Activated T-helper 2 cell treated with anti-CD3 and anti-CD28 coated beads, Interferon-gamma antibody, Interleukin-2, Interleukin-4, amounts not matched to agents 10 μg/mL and 5 μg/mL and 100 μg/mL, durations not matched to agents 14 hours and 24 hours and 36 hours (primary cell): Measurements from ENCODE around the gene PDHX. TPM values are rescaled to one million over a fixed set of nuclear protein-coding genes. Genes with fewer than 3 reads are reported as not detected.
A peak's percentile ranks its signal among the peaks of the same experiment; 100 is the strongest.

Experiments
- DNase-seq: peaks from one replicate; pipeline ENCODE4 v3.0.0; 2021; ENCODE audit warnings: low spot score
- H3K27ac Mint-ChIP-seq: one replicate; pipeline ENCODE4 v1.8.0; 2021; ENCODE audit warnings: mixed read lengths
- H3K27me3 Mint-ChIP-seq: one replicate; pipeline ENCODE4 v1.8.0; 2021; ENCODE audit warnings: low read depth, mixed read lengths
- H3K36me3 Mint-ChIP-seq: one replicate; pipeline ENCODE4 v1.8.0; 2021; ENCODE audit warnings: low read depth, mixed read lengths
- H3K4me1 Mint-ChIP-seq: one replicate; pipeline ENCODE4 v1.8.0; 2021; ENCODE audit warnings: low read depth, mixed read lengths
- H3K4me3 Mint-ChIP-seq: one replicate; pipeline ENCODE4 v1.8.0; 2021; ENCODE audit warnings: low read depth, mild to moderate bottlenecking, moderate library complexity, mixed read lengths
- H3K9me3 Mint-ChIP-seq: one replicate; pipeline ENCODE4 v1.8.0; 2021; ENCODE audit warnings: mixed read lengths
- intact Hi-C: fragments of 100-400 bp; cut with micrococcal nuclease; formaldehyde crosslinking; loops from one replicate; pipeline ENCODE4 v1.15.1; 2023
- total RNA-seq: library from RNA; stranded (reverse); gene quantifications from 2 replicates; pipeline ENCODE4 v1.2.3, GENCODE V29; 2022

The PDHX gene
- total RNA-seq: 29.7 and 30.6 TPM in 2 replicates

DNA sequence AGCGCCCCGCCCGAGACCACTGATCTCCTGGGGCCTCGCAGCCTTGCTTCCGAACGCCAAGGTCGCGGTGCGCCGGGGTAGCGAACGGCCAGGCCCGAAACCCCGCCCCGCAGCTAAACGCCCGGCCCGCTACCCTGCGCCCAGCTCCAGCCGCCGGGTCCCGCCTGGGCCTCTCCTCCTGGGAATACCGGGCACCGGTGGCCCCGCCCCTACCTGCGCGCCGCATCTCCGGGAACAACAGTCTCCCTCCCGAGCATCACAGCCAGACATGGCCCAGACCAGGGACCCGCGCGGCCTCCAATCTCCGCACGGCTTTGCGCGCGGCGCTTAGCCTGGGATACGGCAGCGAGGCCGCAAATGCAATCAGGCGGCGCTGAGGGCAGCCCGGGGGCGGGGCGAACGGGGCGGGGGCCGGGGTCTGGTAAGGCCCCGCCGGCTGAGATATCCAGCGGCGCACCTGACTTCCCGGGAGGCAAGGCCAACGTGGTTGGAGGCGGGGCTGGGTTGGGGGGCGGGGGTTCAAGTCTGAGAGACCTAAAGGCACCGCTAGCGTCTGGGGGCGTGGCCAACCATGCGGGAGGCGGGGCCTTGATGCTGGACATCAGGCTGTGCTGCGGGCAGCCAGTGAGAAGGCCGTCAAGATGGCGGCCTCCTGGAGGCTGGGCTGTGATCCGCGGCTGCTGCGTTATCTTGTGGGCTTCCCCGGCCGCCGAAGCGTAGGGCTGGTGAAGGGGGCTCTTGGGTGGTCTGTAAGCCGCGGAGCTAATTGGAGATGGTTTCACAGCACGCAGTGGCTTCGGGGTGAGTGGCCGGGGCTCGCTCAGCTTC, at the start of gene PDHX, which contains the start of gene APIP:
PDHX (plus strand) TSS at position 604 of the 828 bp plus-strand sequence; CDS start at position 642, 38 bp downstream.
APIP (minus strand) TSS at position 365 of the 828 bp plus-strand sequence; CDS start at position 270, 95 bp downstream.
- intact Hi-C loops: loop anchor here (1.0 to 5.0 kb wide), 4 partner anchors 124 to 427 kb away; no protein-coding TSS in a partner anchor
- H3K4me3 Mint-ChIP-seq: peak within 1 kb of the TSS; percentile 90
- H3K9me3 Mint-ChIP-seq: no peaks in the 10 kb centered on the region
- DNase-seq: peak; percentile 90
- peaks cover 20% of the 10 kb centered on the region for H3K36me3 Mint-ChIP-seq
- peaks cover 29% of the 10 kb centered on the region for H3K4me1 Mint-ChIP-seq
- peak within 1 kb of the TSS; percentile 91 for H3K27ac Mint-ChIP-seq
- H3K27me3 Mint-ChIP-seq: no peaks in the 10 kb centered on the region

DNA sequence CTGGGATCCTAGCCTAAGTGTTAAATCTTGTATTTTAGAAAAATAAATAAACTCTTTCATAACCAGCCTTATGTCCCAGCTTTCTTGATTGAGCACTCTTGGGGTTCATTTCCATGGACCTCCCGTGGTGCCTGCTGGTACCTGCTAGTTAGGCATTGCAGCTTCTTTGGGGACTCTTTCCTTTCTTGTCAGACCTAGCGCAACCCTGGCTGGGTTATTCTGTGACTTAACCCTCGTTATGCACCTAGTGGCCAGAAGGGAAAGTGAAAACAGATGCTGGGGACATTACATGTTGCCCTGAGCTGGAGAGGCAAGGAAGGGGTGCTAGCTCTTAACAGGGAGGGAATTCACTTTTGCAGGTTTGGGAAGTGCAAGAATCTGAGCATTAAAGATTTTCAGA, 47.0 kb upstream of the PDHX start:
- Mint-ChIP-seq H3K27ac (no peak overlapping the region), H3K4me3 (no peak overlapping the region), H3K9me3 (no peaks in the 10 kb centered on the region), H3K4me1 (no peaks in the 10 kb centered on the region), H3K36me3 (no peaks in the 10 kb centered on the region), H3K27me3 (peaks cover 5% of the 10 kb centered on the region)
- intact Hi-C loops: no loop called here
- DNase-seq: no peak

DNA sequence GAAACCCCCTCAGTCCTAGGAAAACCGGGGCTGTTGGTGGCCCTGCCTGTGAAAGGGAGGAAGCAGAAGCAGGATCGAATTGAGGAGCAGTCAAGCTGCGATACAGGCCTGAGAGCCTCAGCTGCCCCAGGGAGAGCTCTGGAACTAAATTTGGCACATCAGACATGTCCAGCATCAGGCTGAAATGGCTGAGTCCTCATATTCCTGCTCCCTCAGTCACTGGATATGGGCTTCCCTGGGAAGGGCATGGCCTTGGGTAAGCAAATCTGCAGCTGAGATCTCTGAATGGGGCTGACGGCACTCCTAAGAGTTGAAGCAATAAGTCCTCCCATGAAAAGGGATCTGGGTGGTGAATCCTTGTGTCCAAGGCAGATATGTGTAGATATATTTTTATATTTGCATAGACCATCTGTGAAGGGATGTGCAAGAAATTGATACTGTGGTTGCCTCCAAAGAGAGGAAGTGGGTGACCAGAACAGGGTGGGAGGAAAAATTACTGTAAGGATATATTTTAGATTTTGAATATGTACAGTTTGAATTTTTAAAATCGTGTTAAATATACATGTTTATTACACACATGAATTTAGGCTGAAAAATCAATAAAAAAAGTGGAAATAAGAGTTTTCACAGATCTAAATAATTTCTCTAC, 45.7 kb upstream of the PDHX start:
- peaks cover under 1% of the 10 kb centered on the region for H3K27me3 Mint-ChIP-seq
- H3K4me3 Mint-ChIP-seq: no peak overlapping the region
- intact Hi-C loops: no loop called here
- H3K9me3 Mint-ChIP-seq: no peaks in the 10 kb centered on the region
- DNase-seq: no peak
- H3K4me1 Mint-ChIP-seq: no peaks in the 10 kb centered on the region
- no peaks in the 10 kb centered on the region for H3K36me3 Mint-ChIP-seq
- no peak overlapping the region for H3K27ac Mint-ChIP-seq

GRCh38 chr11:34874202-34874601, 42.2 kb upstream of the PDHX start:
- Mint-ChIP-seq H3K27me3 (no peaks in the 10 kb centered on the region), H3K4me1 (no peaks in the 10 kb centered on the region), H3K36me3 (no peaks in the 10 kb centered on the region), H3K9me3 (no peaks in the 10 kb centered on the region), H3K27ac (no peak overlapping the region), H3K4me3 (no peak overlapping the region)
- no peak for DNase-seq
- intact Hi-C loops: no loop called here

DNA sequence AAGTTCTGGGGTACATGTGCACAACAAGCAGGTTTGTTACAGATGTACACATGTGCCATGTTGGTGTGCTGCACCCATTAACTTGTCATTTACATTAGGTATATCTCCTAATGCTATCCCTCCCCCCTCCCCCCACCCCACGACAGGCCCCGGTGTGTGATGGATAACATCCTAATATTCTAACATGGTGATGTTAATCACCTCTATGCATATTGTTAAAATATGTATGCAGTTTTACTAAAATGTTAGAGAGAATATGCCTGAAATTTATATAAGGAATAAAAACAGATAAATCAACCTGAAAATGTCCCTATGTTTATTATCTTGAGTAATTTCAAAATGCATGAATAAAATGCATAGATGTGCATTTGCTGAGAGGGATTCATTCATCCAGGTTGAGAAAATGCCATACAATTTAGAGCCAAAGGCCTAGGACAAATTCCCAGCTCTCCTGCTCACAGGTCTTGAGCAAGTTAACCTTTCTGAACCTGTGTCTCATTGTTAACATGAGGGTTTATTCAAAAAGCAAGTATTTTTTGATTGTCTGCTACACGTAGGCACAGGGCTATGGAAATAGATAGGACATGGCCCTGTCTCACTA, 38.9 kb upstream of the PDHX start:
- no peak overlapping the region for H3K27ac Mint-ChIP-seq
- no peaks in the 10 kb centered on the region for H3K4me1 Mint-ChIP-seq
- peaks cover 7% of the 10 kb centered on the region for H3K36me3 Mint-ChIP-seq

DNA sequence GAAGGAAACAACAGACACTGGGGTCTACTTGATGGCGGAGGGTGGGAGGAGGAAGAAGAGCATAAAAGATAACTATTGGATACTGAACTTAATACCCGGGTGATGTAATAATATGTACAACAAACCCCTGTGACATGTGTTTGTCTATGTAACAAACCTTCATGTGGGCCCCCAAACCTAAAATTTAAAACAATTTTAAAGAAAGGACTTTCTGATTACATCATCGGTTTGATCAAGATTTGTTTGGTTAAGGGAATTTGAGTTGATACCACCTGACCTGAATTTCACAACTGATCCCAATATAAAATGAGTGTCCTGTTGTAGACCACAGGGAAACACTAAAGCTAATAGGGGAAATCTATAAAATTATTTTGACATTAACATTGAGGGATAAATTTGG, 34.5 kb upstream of the PDHX start:
- DNase-seq: no peak
- Mint-ChIP-seq H3K4me3 (no peak overlapping the region), H3K27ac (no peak overlapping the region), H3K36me3 (peaks cover 14% of the 10 kb centered on the region), H3K9me3 (no peaks in the 10 kb centered on the region), H3K4me1 (no peaks in the 10 kb centered on the region), H3K27me3 (no peaks in the 10 kb centered on the region)
- intact Hi-C loops: no loop called here

More for the DNA sequence above, 38.9 kb upstream of the PDHX start:
- no peak overlapping the region for H3K4me3 Mint-ChIP-seq
- no peaks in the 10 kb centered on the region for H3K27me3 Mint-ChIP-seq
- DNase-seq: no peak
- no peaks in the 10 kb centered on the region for H3K9me3 Mint-ChIP-seq
- intact Hi-C loops: no loop called here

- Mint-ChIP-seq H3K27me3 (no peaks in the 10 kb centered on the region), H3K36me3 (peaks cover 14% of the 10 kb centered on the region), H3K27ac (no peak overlapping the region), H3K4me1 (no peaks in the 10 kb centered on the region), H3K9me3 (no peaks in the 10 kb centered on the region), H3K4me3 (no peak overlapping the region)
- DNase-seq: no peak
- intact Hi-C loops: no loop called here
These were observed 29.8 kb upstream of the PDHX start for GRCh38 chr11:34886609-34887008.

DNA sequence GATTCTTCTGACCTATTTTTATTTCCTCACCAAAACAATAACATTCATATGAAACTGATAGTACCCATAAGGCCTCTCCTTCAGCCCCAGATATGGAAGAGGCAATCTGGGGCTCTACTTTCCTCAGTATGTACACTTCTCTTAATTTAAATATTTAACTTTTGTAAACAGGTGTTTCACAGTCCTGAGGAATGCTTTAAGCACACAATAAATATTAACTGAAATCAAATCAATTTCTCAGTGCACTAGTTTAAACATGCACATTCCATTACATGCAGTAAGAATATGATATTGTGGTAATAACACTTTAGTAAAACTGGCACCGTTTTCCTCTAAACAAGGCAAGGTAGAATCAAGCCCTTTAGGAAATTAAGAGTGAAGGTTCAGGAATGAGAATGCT, 29.2 kb upstream of the PDHX start:
- intact Hi-C loops: no loop called here
- no peak overlapping the region for H3K4me3 Mint-ChIP-seq
- H3K9me3 Mint-ChIP-seq: no peaks in the 10 kb centered on the region
- no peak overlapping the region for H3K27ac Mint-ChIP-seq
- no peaks in the 10 kb centered on the region for H3K27me3 Mint-ChIP-seq
- peaks cover 9% of the 10 kb centered on the region for H3K36me3 Mint-ChIP-seq
- no peaks in the 10 kb centered on the region for H3K4me1 Mint-ChIP-seq
- DNase-seq: no peak

DNA sequence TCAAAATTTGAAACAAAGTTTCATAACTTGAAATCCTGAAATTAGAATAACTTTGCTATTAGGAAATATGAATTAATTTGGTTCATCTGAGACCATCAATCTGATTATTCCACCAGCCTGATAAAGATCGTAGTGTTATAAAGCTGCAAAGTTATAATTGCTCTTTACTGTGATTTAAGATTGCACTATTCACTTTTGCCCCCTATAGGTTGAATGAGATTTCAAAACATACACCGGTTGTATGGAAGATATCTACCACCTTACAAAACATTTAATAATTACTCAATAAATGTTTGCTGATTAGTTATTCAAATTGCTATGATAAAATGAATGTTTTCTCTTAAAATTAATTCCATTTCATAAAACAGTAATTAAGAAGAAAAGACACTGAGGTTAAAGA, 26.3 kb upstream of the PDHX start:
- no peaks in the 10 kb centered on the region for H3K4me1 Mint-ChIP-seq
- no peaks in the 10 kb centered on the region for H3K27me3 Mint-ChIP-seq
- intact Hi-C loops: loop anchor here (5.0 kb wide), 2 partner anchors 323 to 378 kb away; partner anchors contain the start of gene ELF5
- no peak for DNase-seq
- H3K27ac Mint-ChIP-seq: no peak overlapping the region
- peaks cover 2% of the 10 kb centered on the region for H3K36me3 Mint-ChIP-seq
- no peak overlapping the region for H3K4me3 Mint-ChIP-seq
- H3K9me3 Mint-ChIP-seq: no peaks in the 10 kb centered on the region

DNA sequence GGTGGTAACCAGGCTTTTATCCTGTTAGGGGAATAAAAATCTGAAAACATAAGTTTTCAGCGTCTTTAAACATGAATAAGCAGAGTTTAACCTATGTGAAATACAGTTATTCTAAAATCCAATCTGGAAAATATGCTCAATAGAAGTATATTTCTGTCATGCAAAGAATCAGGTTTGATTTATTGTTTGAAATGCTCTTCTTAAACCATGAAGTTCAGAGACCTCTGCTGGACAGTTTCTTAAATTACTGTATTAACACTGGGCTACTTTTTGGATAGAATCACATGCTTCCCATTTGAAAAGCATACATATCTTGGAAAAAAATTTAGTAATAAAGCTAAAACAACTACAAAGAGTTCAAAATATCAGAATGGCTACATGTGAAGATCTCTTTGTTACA, 25.6 kb upstream of the PDHX start:
- Mint-ChIP-seq H3K4me1 (no peaks in the 10 kb centered on the region), H3K4me3 (no peak overlapping the region), H3K36me3 (peaks cover 2% of the 10 kb centered on the region), H3K27me3 (no peaks in the 10 kb centered on the region), H3K9me3 (no peaks in the 10 kb centered on the region), H3K27ac (no peak overlapping the region)
- no peak for DNase-seq
- intact Hi-C loops: loop anchor here (1.0 to 5.0 kb wide), 3 partner anchors 305 to 379 kb away; partner anchors contain the start of gene ELF5

- H3K27me3 Mint-ChIP-seq: no peaks in the 10 kb centered on the region
- no peak for DNase-seq
- no peaks in the 10 kb centered on the region for H3K4me1 Mint-ChIP-seq
- H3K27ac Mint-ChIP-seq: no peak overlapping the region
- H3K36me3 Mint-ChIP-seq: peaks cover 9% of the 10 kb centered on the region
- intact Hi-C loops: loop anchor here (1.0 to 5.0 kb wide), 3 partner anchors 305 to 379 kb away; partner anchors contain the start of gene ELF5
- no peak overlapping the region for H3K4me3 Mint-ChIP-seq
- peaks cover 8% of the 10 kb centered on the region for H3K9me3 Mint-ChIP-seq
These were observed 24.8 kb upstream of the PDHX start for GRCh38 chr11:34891611-34892010.

GRCh38 chr11:34893416-34893815, 23.0 kb upstream of the PDHX start:
- Mint-ChIP-seq H3K4me1 (no peaks in the 10 kb centered on the region), H3K27ac (no peak overlapping the region), H3K36me3 (peaks cover 17% of the 10 kb centered on the region), H3K4me3 (no peak overlapping the region), H3K27me3 (no peaks in the 10 kb centered on the region), H3K9me3 (peaks cover 19% of the 10 kb centered on the region)
- intact Hi-C loops: loop anchor here (5.0 kb wide), 2 partner anchors 326 to 381 kb away; partner anchors contain the start of gene ELF5
- DNase-seq: no peak
